Measurements from ENCODE around the gene ATP10A. TPM values are rescaled to one million over a fixed set of nuclear protein-coding genes. Genes with fewer than 3 reads are reported as not detected.

Gene ATP10A
- total and polyA plus RNA-seq, 2 of the 8 experiments (the other 6 are each of a cell fraction or from before 2014, with no cell fraction given) = 2.0 to 2.8 TPM

GRCh38 chr15:25633862-25634261 is 229.3 kb downstream of the ATP10A start (continued):
- TF ChIP-seq GABPA (IDR thresholded peaks at IDR 0.05; ENCODE audit: borderline replicate concordance, insufficient read depth, low read length) (no peak), CHD2 (IDR thresholded peaks at IDR 0.05; ENCODE audit: low read length) (no peak)

Measured in H1 (cell line).